ENCODE data around the gene EGLN1.

Gene EGLN1

GRCh38 chr1:231397886-231398671 lies 24.0 kb downstream of the EGLN1 start:
- H3K9me3 ChIP-seq (ENCODE audit: severe bottlenecking), result no peaks in the 10 kb centered on the region
- H3K4me1 ChIP-seq (ENCODE audit: insufficient read depth, poor library complexity, severe bottlenecking), result peaks cover 29% of the 10 kb centered on the region
- ATAC-seq (ENCODE audit: low read depth), result no peak
- H3K27ac ChIP-seq (ENCODE audit: poor library complexity, severe bottlenecking), result no peak overlapping the region
- H3K4me3 ChIP-seq (ENCODE audit: severe bottlenecking), result no peak overlapping the region
- no peak for TF ChIP-seq CTCF (IDR thresholded peaks at IDR 0.05; ENCODE audit: poor library complexity, severe bottlenecking)
- H3K36me3 ChIP-seq (ENCODE audit: low read depth), result peaks cover 6% of the 10 kb centered on the region; the same call in 1 of the 2 replicates
- H3K27me3 ChIP-seq (ENCODE audit: insufficient read depth, poor library complexity, severe bottlenecking), result no peaks in the 10 kb centered on the region
- no peak for DNase-seq (ENCODE audit: low spot score)

GRCh38 chr1:231396643-231397042 lies 25.4 kb downstream of the EGLN1 start:
- no peak for TF ChIP-seq CTCF (IDR thresholded peaks at IDR 0.05; ENCODE audit: poor library complexity, severe bottlenecking)
- Histone ChIP-seq H3K4me1 (ENCODE audit: insufficient read depth, poor library complexity, severe bottlenecking) (peaks cover 25% of the 10 kb centered on the region), H3K4me3 (ENCODE audit: severe bottlenecking) (no peak overlapping the region), H3K27ac (ENCODE audit: poor library complexity, severe bottlenecking) (peak overlapping the region; percentile 94), H3K27me3 (ENCODE audit: insufficient read depth, poor library complexity, severe bottlenecking) (no peaks in the 10 kb centered on the region), H3K36me3 (ENCODE audit: low read depth) (peaks cover 4% of the 10 kb centered on the region; the same call in 1 of the 2 replicates), H3K9me3 (ENCODE audit: severe bottlenecking) (no peaks in the 10 kb centered on the region)
- DNase-seq (ENCODE audit: low spot score) (no peak), ATAC-seq (ENCODE audit: low read depth) (no peak)

- TF ChIP-seq CTCF (IDR thresholded peaks at IDR 0.05; ENCODE audit: poor library complexity, severe bottlenecking), result no peak
- Histone ChIP-seq H3K27me3 (ENCODE audit: insufficient read depth, poor library complexity, severe bottlenecking) (no peaks in the 10 kb centered on the region), H3K4me3 (ENCODE audit: severe bottlenecking) (no peak overlapping the region), H3K27ac (ENCODE audit: poor library complexity, severe bottlenecking) (peak overlapping the region; percentile 94), H3K9me3 (ENCODE audit: severe bottlenecking) (no peaks in the 10 kb centered on the region), H3K36me3 (ENCODE audit: low read depth) (peaks cover 4% of the 10 kb centered on the region; the same call in 1 of the 2 replicates), H3K4me1 (ENCODE audit: insufficient read depth, poor library complexity, severe bottlenecking) (peaks cover 25% of the 10 kb centered on the region)
- no peak for ATAC-seq (ENCODE audit: low read depth)
- DNase-seq (ENCODE audit: low spot score), result no peak
These were observed 26.1 kb downstream of the EGLN1 start for GRCh38 chr1:231395998-231396390.

GRCh38 chr1:231395076-231395997 lies 26.8 kb downstream of the EGLN1 start:
- peak overlapping the region; percentile 94 for H3K27ac ChIP-seq (ENCODE audit: poor library complexity, severe bottlenecking)
- peaks cover 29% of the 10 kb centered on the region for H3K4me1 ChIP-seq (ENCODE audit: insufficient read depth, poor library complexity, severe bottlenecking)
- no peak overlapping the region for H3K4me3 ChIP-seq (ENCODE audit: severe bottlenecking)

More at GRCh38 chr1:231395076-231395997, 26.8 kb downstream of the EGLN1 start:
- ATAC-seq (ENCODE audit: low read depth) (peak; percentile 95), DNase-seq (ENCODE audit: low spot score) (no peak)
- Histone ChIP-seq H3K36me3 (ENCODE audit: low read depth) (peaks cover under 1% of the 10 kb centered on the region; the same call in 1 of the 2 replicates), H3K9me3 (ENCODE audit: severe bottlenecking) (no peaks in the 10 kb centered on the region), H3K27me3 (ENCODE audit: insufficient read depth, poor library complexity, severe bottlenecking) (no peaks in the 10 kb centered on the region)
- TF ChIP-seq CTCF (IDR thresholded peaks at IDR 0.05; ENCODE audit: poor library complexity, severe bottlenecking), result no peak

Measured in RWPE2 (cell line).